Uterus (tissue), 2 donors: Measurements from ENCODE around the gene PRKAR1B.

Experiments used
- CTCF ChIP-seq, 4 experiments: fragments of 200-600 bp in 2 of 4; fragments of 450-650 bp in 2 of 4; sonication (generic) in 2 of 4; IDR thresholded peaks; one replicate each; pipeline ENCODE4 v1.5.1; 2016 to 2019; ENCODE audit warnings: antibody characterized with exemption in 4 of 4, mild to moderate bottlenecking in 2 of 4, moderate library complexity in 1 of 4
- POLR2A ChIP-seq, 2 donors: fragments of 450-650 bp; IDR thresholded peaks; one replicate each; pipeline ENCODE4 v1.6.1; 2016; ENCODE audit warnings: antibody characterized with exemption in 2 of 2, mild to moderate bottlenecking in 1 of 2, moderate library complexity in 1 of 2

GRCh38 chr7:763762-764161 lies 36.7 kb upstream of the PRKAR1B start:
- TF ChIP-seq POLR2A (IDR thresholded peaks at IDR 0.05) (no peak), CTCF (IDR thresholded peaks at IDR 0.05) (no peak)
